ENCODE measurements around the gene BRI3. TPM values are rescaled to one million over a fixed set of nuclear protein-coding genes. Genes with fewer than 3 reads are reported as not detected.

Gene BRI3
- total RNA-seq, 4 donors from 2014 or later: 11.2 to 36.2 (median 23.3) TPM

GRCh38 chr7:98317366-98318040 is 36.0 kb downstream of the BRI3 start:
- Histone ChIP-seq H3K36me3 (peaks cover 0 to 66% (median 0%) of the 10 kb centered on the region in 3 donors), H3K27me3 (no peaks in the 10 kb centered on the region)
- TF ChIP-seq POLR2A (IDR thresholded peaks at IDR 0.05) (no peak), CTCF (IDR thresholded peaks at IDR 0.05) (no peak)

GRCh38 chr7:98319176-98319575 is 37.7 kb downstream of the BRI3 start:
- H3K9me3 ChIP-seq: no peaks in the 10 kb centered on the region
- H3K36me3 ChIP-seq: peaks cover 0 to 51% (median 0%) of the 10 kb centered on the region in 3 donors
- WGBS, 2 donors: 90 to 93% methylated on average over 9 of the region's 9 CpGs
- intact Hi-C loops (cut with DNase I): no loop called here
- H3K27me3 ChIP-seq: no peaks in the 10 kb centered on the region
- H3K4me3 ChIP-seq: no peak overlapping the region
- DNase-seq: no peak
- TF ChIP-seq CTCF (IDR thresholded peaks at IDR 0.05) (no peak), POLR2A (IDR thresholded peaks at IDR 0.05) (no peak)
- no peak overlapping the region for H3K27ac ChIP-seq
- no peaks in the 10 kb centered on the region for H3K4me1 ChIP-seq

More at GRCh38 chr7:98317366-98318040, 36.0 kb downstream of the BRI3 start:
- 90 to 95% methylated on average over 14 of the region's 14 CpGs for WGBS, 2 donors
- H3K27ac ChIP-seq: no peak overlapping the region
- no peaks in the 10 kb centered on the region for H3K9me3 ChIP-seq
- H3K4me3 ChIP-seq: no peak overlapping the region
- intact Hi-C loops (cut with DNase I): no loop called here
- H3K4me1 ChIP-seq: no peaks in the 10 kb centered on the region
- no peak for DNase-seq

DNA sequence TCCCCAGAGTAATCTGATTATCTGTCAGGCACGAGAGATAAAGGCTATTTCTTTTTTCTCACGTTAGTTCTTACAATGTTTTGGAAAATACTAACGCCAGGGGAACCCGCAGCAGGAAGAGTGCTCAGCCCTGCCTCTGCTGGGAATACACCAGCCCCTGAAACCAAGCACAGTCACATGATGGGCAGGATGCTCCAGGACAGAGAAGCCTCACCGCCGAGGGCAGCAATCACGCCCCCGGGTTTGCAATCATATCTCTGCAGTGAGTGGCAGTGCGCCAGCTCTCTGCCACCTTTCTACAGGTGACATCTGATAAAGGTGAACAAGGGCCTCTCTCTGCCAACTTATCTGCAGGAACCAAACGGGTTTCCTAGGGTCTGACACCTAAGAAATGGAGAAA is 39.8 kb downstream of the BRI3 start:
- TF ChIP-seq POLR2A (IDR thresholded peaks at IDR 0.05): no peak
- no peak for TF ChIP-seq CTCF (IDR thresholded peaks at IDR 0.05)
- Histone ChIP-seq H3K9me3 (no peaks in the 10 kb centered on the region), H3K27me3 (peaks cover 0 to 3% (median 0%) of the 10 kb centered on the region in 4 donors), H3K36me3 (peaks cover 0 to 30% (median 0%) of the 10 kb centered on the region in 3 donors), H3K4me3 (no peak overlapping the region), H3K27ac (no peak overlapping the region), H3K4me1 (no peaks in the 10 kb centered on the region)
- no peak for DNase-seq
- intact Hi-C loops (cut with DNase I): no loop called here
- 55 to 59% methylated on average over 2 to 10 of the region's 10 CpGs for WGBS, 2 donors

- intact Hi-C loops (cut with DNase I): no loop called here
- no peak for TF ChIP-seq POLR2A (IDR thresholded peaks at IDR 0.05)
- TF ChIP-seq CTCF (IDR thresholded peaks at IDR 0.05): peak in 1 of 6 experiments; percentile 8
- H3K27ac ChIP-seq: peak overlapping the region in 1 of 4 donors; percentile 5
- WGBS, 2 donors: 68 to 79% methylated on average over 15 to 23 of the region's 24 CpGs
- no peak for DNase-seq
- H3K9me3 ChIP-seq: no peaks in the 10 kb centered on the region
- no peak overlapping the region for H3K4me3 ChIP-seq
- H3K36me3 ChIP-seq: peaks cover 0 to 17% (median 0%) of the 10 kb centered on the region in 3 donors
- H3K27me3 ChIP-seq: peaks cover 0 to 3% (median 0%) of the 10 kb centered on the region in 4 donors
- H3K4me1 ChIP-seq: no peaks in the 10 kb centered on the region
Measured at GRCh38 chr7:98322331-98323270, 41.1 kb downstream of the BRI3 start.
